ENCODE measurements around the gene B4GALT6. TPM values are rescaled to one million over a fixed set of nuclear protein-coding genes. Genes with fewer than 3 reads are reported as not detected.

Gene B4GALT6
- total and polyA plus RNA-seq, 10 of the 15 experiments (the other 5 are each of a cell fraction or from before 2014, with no cell fraction given): 11.9 to 47.4 (median 18.0) TPM

GRCh38 chr18:31658670-31659575 is 25.5 kb downstream of the B4GALT6 start (continued):
- TF ChIP-seq NKRF (conservative IDR thresholded peaks at IDR 0.05): no peak
- TF ChIP-seq CREM (IDR thresholded peaks at IDR 0.05; ENCODE audit: low read depth): peak; percentile 86
- TF ChIP-seq ZNF384 (IDR thresholded peaks at IDR 0.05; ENCODE audit: borderline replicate concordance, low read depth, low read length): no peak
- no peak for TF ChIP-seq SREBF1 (IDR thresholded peaks at IDR 0.05; ENCODE audit: low read length)
- TF ChIP-seq KLF5 (IDR thresholded peaks at IDR 0.05; ENCODE audit: partially characterized antibody): no peak
- no peak for TF ChIP-seq ZNF592 (IDR thresholded peaks at IDR 0.05)
- TF ChIP-seq ZNF24 (IDR thresholded peaks at IDR 0.05): no peak
- TF ChIP-seq ASH2L (IDR thresholded peaks at IDR 0.05; ENCODE audit: borderline replicate concordance, low read depth): no peak; the same call in 1 of the 2 replicates
- TF ChIP-seq, protein P1, sequence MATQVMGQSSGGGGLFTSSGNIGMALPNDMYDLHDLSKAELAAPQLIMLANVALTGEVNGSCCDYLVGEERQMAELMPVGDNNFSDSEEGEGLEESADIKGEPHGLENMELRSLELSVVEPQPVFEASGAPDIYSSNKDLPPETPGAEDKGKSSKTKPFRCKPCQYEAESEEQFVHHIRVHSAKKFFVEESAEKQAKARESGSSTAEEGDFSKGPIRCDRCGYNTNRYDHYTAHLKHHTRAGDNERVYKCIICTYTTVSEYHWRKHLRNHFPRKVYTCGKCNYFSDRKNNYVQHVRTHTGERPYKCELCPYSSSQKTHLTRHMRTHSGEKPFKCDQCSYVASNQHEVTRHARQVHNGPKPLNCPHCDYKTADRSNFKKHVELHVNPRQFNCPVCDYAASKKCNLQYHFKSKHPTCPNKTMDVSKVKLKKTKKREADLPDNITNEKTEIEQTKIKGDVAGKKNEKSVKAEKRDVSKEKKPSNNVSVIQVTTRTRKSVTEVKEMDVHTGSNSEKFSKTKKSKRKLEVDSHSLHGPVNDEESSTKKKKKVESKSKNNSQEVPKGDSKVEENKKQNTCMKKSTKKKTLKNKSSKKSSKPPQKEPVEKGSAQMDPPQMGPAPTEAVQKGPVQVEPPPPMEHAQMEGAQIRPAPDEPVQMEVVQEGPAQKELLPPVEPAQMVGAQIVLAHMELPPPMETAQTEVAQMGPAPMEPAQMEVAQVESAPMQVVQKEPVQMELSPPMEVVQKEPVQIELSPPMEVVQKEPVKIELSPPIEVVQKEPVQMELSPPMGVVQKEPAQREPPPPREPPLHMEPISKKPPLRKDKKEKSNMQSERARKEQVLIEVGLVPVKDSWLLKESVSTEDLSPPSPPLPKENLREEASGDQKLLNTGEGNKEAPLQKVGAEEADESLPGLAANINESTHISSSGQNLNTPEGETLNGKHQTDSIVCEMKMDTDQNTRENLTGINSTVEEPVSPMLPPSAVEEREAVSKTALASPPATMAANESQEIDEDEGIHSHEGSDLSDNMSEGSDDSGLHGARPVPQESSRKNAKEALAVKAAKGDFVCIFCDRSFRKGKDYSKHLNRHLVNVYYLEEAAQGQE (IDR thresholded peaks at IDR 0.05; ENCODE audit: low read depth, low read length): no peak
- TF ChIP-seq, protein P2, sequence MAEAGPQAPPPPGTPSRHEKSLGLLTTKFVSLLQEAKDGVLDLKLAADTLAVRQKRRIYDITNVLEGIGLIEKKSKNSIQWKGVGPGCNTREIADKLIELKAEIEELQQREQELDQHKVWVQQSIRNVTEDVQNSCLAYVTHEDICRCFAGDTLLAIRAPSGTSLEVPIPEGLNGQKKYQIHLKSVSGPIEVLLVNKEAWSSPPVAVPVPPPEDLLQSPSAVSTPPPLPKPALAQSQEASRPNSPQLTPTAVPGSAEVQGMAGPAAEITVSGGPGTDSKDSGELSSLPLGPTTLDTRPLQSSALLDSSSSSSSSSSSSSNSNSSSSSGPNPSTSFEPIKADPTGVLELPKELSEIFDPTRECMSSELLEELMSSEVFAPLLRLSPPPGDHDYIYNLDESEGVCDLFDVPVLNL (IDR thresholded peaks at IDR 0.05; ENCODE audit: low read depth, low read length): no peak
- no peak for TF ChIP-seq HDAC2 (IDR thresholded peaks at IDR 0.05)
- TF ChIP-seq SUZ12 (IDR thresholded peaks at IDR 0.05; ENCODE audit: unreplicated experiment): no peak
- TF ChIP-seq MEF2A (IDR thresholded peaks at IDR 0.05; ENCODE audit: insufficient read depth, low read depth, low read length): peak; percentile 56; the same call in 1 of the 2 replicates
- TF ChIP-seq SRF (IDR thresholded peaks at IDR 0.05; ENCODE audit: low read depth in 2 of 2, low read length in 2 of 2): peak in 1 of 2 experiments; percentile 68; a peak in 1 of 4 replicates
- no peak for TF ChIP-seq ZBTB33 (IDR thresholded peaks at IDR 0.05)
